K562 (cell line): ENCODE results near the gene DCTN2.
A peak's percentile ranks its signal among the peaks of the same experiment; 100 is the strongest.

ENCODE experiments used
- BRCA1 ChIP-seq, 2 experiments: fragments of 450-650 bp in 1 of 2; sonication (generic) in 1 of 2; formaldehyde crosslinking in 1 of 2; IDR thresholded peaks; 2 replicates each; pipeline versions ENCODE4 v1.5.0 to v1.6.1; 2017 to 2020; ENCODE audit warnings: mild to moderate bottlenecking in 1 of 2, missing genetic modification reagents in 1 of 2
- POLR2A ChIP-seq: fragments of 450-650 bp; conservative IDR thresholded peaks from 2 replicates; pipeline ENCODE4 v1.6.1; 2016
- POLR2AphosphoS5 ChIP-seq: IDR thresholded peaks from 2 replicates; pipeline ENCODE4 v1.6.1; 2011; ENCODE audit warnings: mild to moderate bottlenecking, low read depth, low read length, moderate library complexity; ENCODE audit not compliant: control insufficient read depth, insufficient read depth
- YY1 ChIP-seq, 3 experiments: IDR thresholded peaks; 2 replicates each; pipeline ENCODE4 v1.6.1; 2011; ENCODE audit warnings: low read length in 2 of 3, mild to moderate bottlenecking in 2 of 3, moderate library complexity in 2 of 3, borderline replicate concordance in 1 of 3, control low read depth in 1 of 3, low read depth in 1 of 3; ENCODE audit not compliant: insufficient read depth in 3 of 3, insufficient replicate concordance in 2 of 3, control insufficient read depth in 1 of 3, insufficient read length in 1 of 3; ENCODE audit errors: extremely low read depth in 1 of 3
- ZNF707 ChIP-seq: fragments of 250-450 bp; sonication (Bioruptor Pico); conservative IDR thresholded peaks from 2 replicates; pipeline ENCODE4 v1.8.0; 2022; ENCODE audit warnings: inconsistent platforms, mild to moderate bottlenecking, moderate library complexity
- TF ChIP-seq, protein P1 (sequence below): sonication (generic); formaldehyde crosslinking; IDR thresholded peaks from 2 replicates; pipeline ENCODE4 v1.5.0; 2020; ENCODE audit warnings: missing genetic modification reagents
- TF ChIP-seq, protein P2 (sequence below): fragments of 250-450 bp; sonication (Bioruptor Pico); IDR thresholded peaks from 2 replicates; pipeline ENCODE4 v1.8.0; 2022; ENCODE audit warnings: inconsistent platforms, mild to moderate bottlenecking, moderate library complexity, borderline replicate concordance
- TF ChIP-seq, protein P3 (sequence below), 3 experiments: IDR thresholded peaks in 2 of 3; conservative IDR thresholded peaks in 1 of 3; 2 replicates each; pipeline ENCODE4 v1.5.1; 2011 to 2012; ENCODE audit warnings: low read length in 3 of 3, mild to moderate bottlenecking in 3 of 3, control low read depth in 2 of 3, improper control_type of control experiment in 1 of 3, inconsistent platforms in 1 of 3, low read depth in 1 of 3, mixed read lengths in 1 of 3, moderate library complexity in 1 of 3; ENCODE audit not compliant: insufficient read depth in 2 of 3
- TF ChIP-seq, protein P4 (sequence below): fragments of 250-450 bp; sonication (Bioruptor Pico); IDR thresholded peaks from 2 replicates; pipeline ENCODE4 v1.9.0; 2021; ENCODE audit warnings: mild to moderate bottlenecking
- TF ChIP-seq, protein P5 (sequence below): sonication (generic); formaldehyde crosslinking; IDR thresholded peaks from 2 replicates; pipeline ENCODE4 v1.9.0; 2022; ENCODE audit warnings: mild to moderate bottlenecking, missing genetic modification reagents
- TF ChIP-seq, protein P6 (sequence below): fragments of 250-450 bp; sonication (Bioruptor Pico); IDR thresholded peaks from 2 replicates; pipeline ENCODE4 v1.4.0; 2020; ENCODE audit warnings: mild to moderate bottlenecking, moderate library complexity

DNA sequence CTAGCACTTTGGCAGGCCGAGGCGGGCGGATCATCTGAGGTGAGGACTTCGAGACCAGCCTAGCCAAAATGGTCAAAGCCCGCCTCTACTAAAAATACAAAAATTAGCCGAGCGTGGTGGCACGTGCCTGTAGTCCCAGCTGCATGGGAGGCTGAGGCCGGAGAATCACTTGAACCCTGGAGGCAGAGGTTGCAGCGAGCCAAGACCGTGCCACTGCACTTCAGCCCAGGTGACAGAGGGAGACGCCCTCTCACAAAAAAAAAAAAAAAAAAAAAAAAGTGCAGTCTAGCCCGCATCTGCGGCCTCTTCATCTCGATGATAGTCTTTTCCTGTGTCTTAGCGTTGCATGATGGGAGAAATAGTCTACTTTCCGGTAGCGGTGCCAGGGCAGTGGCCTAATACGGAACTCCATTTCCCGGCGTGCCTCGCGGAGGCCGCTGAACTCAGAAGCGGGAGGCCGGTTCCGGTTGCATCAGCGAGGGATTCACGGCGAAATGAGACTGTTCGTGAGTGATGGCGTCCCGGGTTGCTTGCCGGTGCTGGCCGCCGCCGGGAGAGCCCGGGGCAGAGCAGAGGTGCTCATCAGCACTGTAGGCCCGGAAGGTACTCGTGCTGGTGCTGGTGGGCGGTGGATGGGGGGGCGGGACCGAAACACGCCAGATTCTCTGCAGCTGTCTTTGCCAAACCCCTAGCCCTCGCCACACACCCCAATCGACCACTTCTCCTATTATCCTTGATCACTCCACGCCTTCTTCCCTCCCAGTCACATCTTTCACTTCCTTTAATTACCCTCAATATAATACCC, 59.2 kb downstream of the DCTN2 start, which contains the start of gene MARS1:
- TF ChIP-seq, protein P1, sequence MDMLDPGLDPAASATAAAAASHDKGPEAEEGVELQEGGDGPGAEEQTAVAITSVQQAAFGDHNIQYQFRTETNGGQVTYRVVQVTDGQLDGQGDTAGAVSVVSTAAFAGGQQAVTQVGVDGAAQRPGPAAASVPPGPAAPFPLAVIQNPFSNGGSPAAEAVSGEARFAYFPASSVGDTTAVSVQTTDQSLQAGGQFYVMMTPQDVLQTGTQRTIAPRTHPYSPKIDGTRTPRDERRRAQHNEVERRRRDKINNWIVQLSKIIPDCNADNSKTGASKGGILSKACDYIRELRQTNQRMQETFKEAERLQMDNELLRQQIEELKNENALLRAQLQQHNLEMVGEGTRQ (CRISPR knock-in tag), result no peak
- TF ChIP-seq, protein P2, sequence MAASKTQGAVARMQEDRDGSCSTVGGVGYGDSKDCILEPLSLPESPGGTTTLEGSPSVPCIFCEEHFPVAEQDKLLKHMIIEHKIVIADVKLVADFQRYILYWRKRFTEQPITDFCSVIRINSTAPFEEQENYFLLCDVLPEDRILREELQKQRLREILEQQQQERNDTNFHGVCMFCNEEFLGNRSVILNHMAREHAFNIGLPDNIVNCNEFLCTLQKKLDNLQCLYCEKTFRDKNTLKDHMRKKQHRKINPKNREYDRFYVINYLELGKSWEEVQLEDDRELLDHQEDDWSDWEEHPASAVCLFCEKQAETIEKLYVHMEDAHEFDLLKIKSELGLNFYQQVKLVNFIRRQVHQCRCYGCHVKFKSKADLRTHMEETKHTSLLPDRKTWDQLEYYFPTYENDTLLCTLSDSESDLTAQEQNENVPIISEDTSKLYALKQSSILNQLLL (CRISPR knock-in tag), result no peak
- TF ChIP-seq YY1 (IDR thresholded peaks at IDR 0.05; ENCODE audit: borderline replicate concordance in 1 of 3, control insufficient read depth in 1 of 3, extremely low read depth in 1 of 3, insufficient read depth in 3 of 3, insufficient read length in 1 of 3, insufficient replicate concordance in 2 of 3, low read depth in 1 of 3, low read length in 2 of 3) (peak; percentile 22 to 88 (median 78)), POLR2A (peak; percentile 90), ZNF707 (CRISPR knock-in tag) (no peak), POLR2AphosphoS5 (peak; percentile 60; the same call in 1 of the 2 replicates), BRCA1 (IDR thresholded peaks at IDR 0.05) (no peak), BRCA1 (CRISPR knock-in tag; IDR thresholded peaks at IDR 0.05) (no peak)
- TF ChIP-seq, protein P3, sequence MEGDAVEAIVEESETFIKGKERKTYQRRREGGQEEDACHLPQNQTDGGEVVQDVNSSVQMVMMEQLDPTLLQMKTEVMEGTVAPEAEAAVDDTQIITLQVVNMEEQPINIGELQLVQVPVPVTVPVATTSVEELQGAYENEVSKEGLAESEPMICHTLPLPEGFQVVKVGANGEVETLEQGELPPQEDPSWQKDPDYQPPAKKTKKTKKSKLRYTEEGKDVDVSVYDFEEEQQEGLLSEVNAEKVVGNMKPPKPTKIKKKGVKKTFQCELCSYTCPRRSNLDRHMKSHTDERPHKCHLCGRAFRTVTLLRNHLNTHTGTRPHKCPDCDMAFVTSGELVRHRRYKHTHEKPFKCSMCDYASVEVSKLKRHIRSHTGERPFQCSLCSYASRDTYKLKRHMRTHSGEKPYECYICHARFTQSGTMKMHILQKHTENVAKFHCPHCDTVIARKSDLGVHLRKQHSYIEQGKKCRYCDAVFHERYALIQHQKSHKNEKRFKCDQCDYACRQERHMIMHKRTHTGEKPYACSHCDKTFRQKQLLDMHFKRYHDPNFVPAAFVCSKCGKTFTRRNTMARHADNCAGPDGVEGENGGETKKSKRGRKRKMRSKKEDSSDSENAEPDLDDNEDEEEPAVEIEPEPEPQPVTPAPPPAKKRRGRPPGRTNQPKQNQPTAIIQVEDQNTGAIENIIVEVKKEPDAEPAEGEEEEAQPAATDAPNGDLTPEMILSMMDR (IDR thresholded peaks at IDR 0.05 in 2 of 3, conservative IDR thresholded peaks at IDR 0.05 in 1 of 3; ENCODE audit: insufficient read depth in 2 of 3, low read depth in 1 of 3, low read length in 3 of 3), result peak; percentile 58 to 70 (median 61)
- TF ChIP-seq, protein P4, sequence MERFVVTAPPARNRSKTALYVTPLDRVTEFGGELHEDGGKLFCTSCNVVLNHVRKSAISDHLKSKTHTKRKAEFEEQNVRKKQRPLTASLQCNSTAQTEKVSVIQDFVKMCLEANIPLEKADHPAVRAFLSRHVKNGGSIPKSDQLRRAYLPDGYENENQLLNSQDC (CRISPR knock-in tag), result no peak
- TF ChIP-seq, protein P5, sequence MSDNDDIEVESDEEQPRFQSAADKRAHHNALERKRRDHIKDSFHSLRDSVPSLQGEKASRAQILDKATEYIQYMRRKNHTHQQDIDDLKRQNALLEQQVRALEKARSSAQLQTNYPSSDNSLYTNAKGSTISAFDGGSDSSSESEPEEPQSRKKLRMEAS (CRISPR knock-in tag), result peak; percentile 64
- TF ChIP-seq, protein P6, sequence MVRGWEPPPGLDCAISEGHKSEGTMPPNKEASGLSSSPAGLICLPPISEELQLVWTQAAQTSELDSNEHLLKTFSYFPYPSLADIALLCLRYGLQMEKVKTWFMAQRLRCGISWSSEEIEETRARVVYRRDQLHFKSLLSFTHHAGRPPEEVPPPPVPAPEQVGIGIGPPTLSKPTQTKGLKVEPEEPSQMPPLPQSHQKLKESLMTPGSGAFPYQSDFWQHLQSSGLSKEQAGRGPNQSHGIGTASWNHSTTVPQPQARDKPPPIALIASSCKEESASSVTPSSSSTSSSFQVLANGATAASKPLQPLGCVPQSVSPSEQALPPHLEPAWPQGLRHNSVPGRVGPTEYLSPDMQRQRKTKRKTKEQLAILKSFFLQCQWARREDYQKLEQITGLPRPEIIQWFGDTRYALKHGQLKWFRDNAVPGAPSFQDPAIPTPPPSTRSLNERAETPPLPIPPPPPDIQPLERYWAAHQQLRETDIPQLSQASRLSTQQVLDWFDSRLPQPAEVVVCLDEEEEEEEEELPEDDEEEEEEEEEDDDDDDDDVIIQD (CRISPR knock-in tag), result no peak
